ENCODE data around the gene PLXDC2. TPM values are rescaled to one million over a fixed set of nuclear protein-coding genes. Genes with fewer than 3 reads are reported as not detected.

The PLXDC2 gene
- total RNA-seq, 1 donor from 2014 or later: 1.3 TPM

DNA sequence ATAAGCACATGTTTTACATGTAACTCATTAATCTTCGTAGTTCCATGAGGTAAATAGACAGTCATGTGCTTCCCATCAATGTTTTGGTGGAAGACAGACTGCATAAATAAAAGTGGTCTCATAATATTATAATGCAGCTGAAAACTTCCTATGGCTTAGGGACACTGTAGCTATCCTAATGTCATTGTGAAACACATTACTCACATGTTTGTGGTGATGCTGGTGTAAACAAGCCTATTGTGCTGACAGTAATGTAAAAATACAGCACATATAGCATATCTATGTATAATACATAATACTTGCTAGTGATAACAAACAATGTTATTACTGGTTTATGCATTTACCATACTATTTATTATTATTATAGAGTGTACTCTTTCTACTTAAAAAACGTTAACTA is 37.2 kb upstream of the PLXDC2 start:
- FAIRE-seq: no peak
- Histone ChIP-seq H3K36me3 (ENCODE audit: control insufficient read depth, insufficient read depth, low read length) (no peaks in the 10 kb centered on the region), H3K27me3 (ENCODE audit: control insufficient read depth, insufficient read depth, low read length) (no peaks in the 10 kb centered on the region), H3K4me3 (ENCODE audit: low read depth, low read length) (no peak overlapping the region)
- no peak for DNase-seq (ENCODE audit: low read depth)
- no peak for TF ChIP-seq CTCF (IDR thresholded peaks at IDR 0.05; ENCODE audit: insufficient read depth, low read length, severe bottlenecking)

- no peak for TF ChIP-seq CTCF (IDR thresholded peaks at IDR 0.05; ENCODE audit: insufficient read depth, low read length, severe bottlenecking)
- no peaks in the 10 kb centered on the region for H3K36me3 ChIP-seq (ENCODE audit: control insufficient read depth, insufficient read depth, low read length)
- FAIRE-seq (no peak), DNase-seq (ENCODE audit: low read depth) (no peak)
- H3K4me3 ChIP-seq (ENCODE audit: low read depth, low read length): no peak overlapping the region
- H3K27me3 ChIP-seq (ENCODE audit: control insufficient read depth, insufficient read depth, low read length): no peaks in the 10 kb centered on the region
Measured at GRCh38 chr10:19782430-19783089, 33.7 kb upstream of the PLXDC2 start.

GRCh38 chr10:19783721-19784120 is 32.5 kb upstream of the PLXDC2 start:
- H3K36me3 ChIP-seq (ENCODE audit: control insufficient read depth, insufficient read depth, low read length): no peaks in the 10 kb centered on the region
- no peak for TF ChIP-seq CTCF (IDR thresholded peaks at IDR 0.05; ENCODE audit: insufficient read depth, low read length, severe bottlenecking)
- DNase-seq (ENCODE audit: low read depth): no peak

DNA sequence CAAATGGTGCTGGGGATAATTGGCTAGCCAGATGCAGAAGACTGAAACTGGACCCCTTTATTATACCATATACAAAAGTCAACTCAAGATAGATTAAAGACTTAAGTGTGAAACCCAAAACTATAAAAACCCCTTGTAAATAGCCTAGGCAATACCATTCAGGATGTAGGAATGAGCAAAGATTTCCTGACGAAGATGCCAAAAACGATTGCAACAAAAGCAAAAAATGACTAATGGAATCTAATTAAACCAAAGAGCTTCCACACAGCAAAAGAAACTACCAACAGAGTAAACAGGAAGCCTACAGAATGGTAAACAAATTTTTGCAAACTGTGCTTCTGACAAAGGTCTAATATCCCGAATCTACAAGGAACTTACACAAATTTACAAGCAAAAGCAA is 30.9 kb upstream of the PLXDC2 start:
- FAIRE-seq: no peak

More at GRCh38 chr10:19783721-19784120, 32.5 kb upstream of the PLXDC2 start:
- FAIRE-seq: no peak
- no peak overlapping the region for H3K4me3 ChIP-seq (ENCODE audit: low read depth, low read length)
- H3K27me3 ChIP-seq (ENCODE audit: control insufficient read depth, insufficient read depth, low read length): no peaks in the 10 kb centered on the region

GRCh38 chr10:19788075-19788686 is 28.1 kb upstream of the PLXDC2 start:
- Histone ChIP-seq H3K36me3 (ENCODE audit: control insufficient read depth, insufficient read depth, low read length) (no peaks in the 10 kb centered on the region), H3K27me3 (ENCODE audit: control insufficient read depth, insufficient read depth, low read length) (no peaks in the 10 kb centered on the region), H3K4me3 (ENCODE audit: low read depth, low read length) (no peak overlapping the region)
- no peak for FAIRE-seq
- peak; percentile 64 for DNase-seq (ENCODE audit: low read depth)
- TF ChIP-seq CTCF (IDR thresholded peaks at IDR 0.05; ENCODE audit: insufficient read depth, low read length, severe bottlenecking): peak; percentile 67

More for the DNA sequence above, 30.9 kb upstream of the PLXDC2 start:
- H3K4me3 ChIP-seq (ENCODE audit: low read depth, low read length): no peak overlapping the region
- TF ChIP-seq CTCF (IDR thresholded peaks at IDR 0.05; ENCODE audit: insufficient read depth, low read length, severe bottlenecking): no peak
- peak; percentile 19 for DNase-seq (ENCODE audit: low read depth)
- no peaks in the 10 kb centered on the region for H3K36me3 ChIP-seq (ENCODE audit: control insufficient read depth, insufficient read depth, low read length)
- no peaks in the 10 kb centered on the region for H3K27me3 ChIP-seq (ENCODE audit: control insufficient read depth, insufficient read depth, low read length)
